H9 (cell line): Measurements from ENCODE around the gene MYO18A. TPM values are rescaled to one million over a fixed set of nuclear protein-coding genes. Genes with fewer than 3 reads are reported as not detected.

Experiments
- DNase-seq: peaks from one replicate; pipeline ENCODE4 v3.0.0-alpha.2; 2017
- H2AFZ ChIP-seq: one replicate; pipeline ENCODE4 v1.6.1; 2013; ENCODE audit warnings: mild to moderate bottlenecking, low read length, control low read depth, moderate library complexity
- H2AK5ac ChIP-seq: 2 replicates; pipeline ENCODE4 v1.6.1; 2013; ENCODE audit warnings: low read length, control low read depth, mixed read lengths; ENCODE audit not compliant: insufficient read length
- H2BK120ac ChIP-seq: one replicate; pipeline ENCODE4 v1.6.1; 2013; ENCODE audit warnings: low read depth, mild to moderate bottlenecking, low read length, control low read depth, inconsistent platforms; ENCODE audit not compliant: poor library complexity, severe bottlenecking
- H2BK12ac ChIP-seq: 2 replicates; pipeline ENCODE4 v1.6.1; 2013; ENCODE audit warnings: low read length, control low read depth, mixed read lengths, low read depth; ENCODE audit not compliant: insufficient read length
- H2BK15ac ChIP-seq: 2 replicates; pipeline ENCODE4 v1.6.1; 2013; ENCODE audit warnings: low read depth, low read length, control low read depth
- H2BK20ac ChIP-seq: one replicate; pipeline ENCODE4 v1.6.1; 2013; ENCODE audit warnings: low read depth, mild to moderate bottlenecking, low read length, control low read depth, inconsistent platforms; ENCODE audit not compliant: poor library complexity, severe bottlenecking
- H2BK5ac ChIP-seq: 2 replicates; pipeline ENCODE4 v1.6.1; 2013; ENCODE audit warnings: low read length, control low read depth, mixed read lengths; ENCODE audit not compliant: insufficient read length
- H3K14ac ChIP-seq: 2 replicates; pipeline ENCODE4 v1.6.1; 2013; ENCODE audit warnings: low read length, control low read depth; ENCODE audit not compliant: insufficient read depth
- H3K18ac ChIP-seq: 2 replicates; pipeline ENCODE4 v1.6.1; 2013; ENCODE audit warnings: low read depth, mild to moderate bottlenecking, mixed read lengths, low read length, control low read depth; ENCODE audit not compliant: insufficient read length
- H3K23ac ChIP-seq: 2 replicates; pipeline ENCODE4 v1.6.1; 2013; ENCODE audit warnings: low read length, control low read depth, mixed read lengths, low read depth; ENCODE audit not compliant: insufficient read length
- H3K23me2 ChIP-seq: 2 replicates; pipeline ENCODE4 v1.6.1; 2013; ENCODE audit warnings: low read depth, mild to moderate bottlenecking, mixed read lengths, low read length, control low read depth; ENCODE audit not compliant: insufficient read length, poor library complexity, severe bottlenecking
- H3K27ac ChIP-seq: 2 replicates; pipeline ENCODE4 v1.5.1; 2013; ENCODE audit warnings: low read length, control low read depth, mixed read lengths, low read depth; ENCODE audit not compliant: insufficient read length
- H3K27me3 ChIP-seq: 2 replicates; pipeline ENCODE4 v1.6.1; 2013; ENCODE audit warnings: low read length, control low read depth, inconsistent platforms; ENCODE audit not compliant: insufficient read depth
- H3K4ac ChIP-seq: 2 replicates; pipeline ENCODE4 v1.6.1; 2013; ENCODE audit warnings: low read depth, mild to moderate bottlenecking, control low read depth, inconsistent platforms, low read length, moderate library complexity
- H3K4me1 ChIP-seq: 2 replicates; pipeline ENCODE4 v1.6.1; 2013; ENCODE audit warnings: low read length, control low read depth, inconsistent platforms; ENCODE audit not compliant: insufficient read depth
- H3K4me2 ChIP-seq: 2 replicates; pipeline ENCODE4 v1.6.1; 2013; ENCODE audit warnings: low read length, control low read depth, mixed read lengths; ENCODE audit not compliant: insufficient read length, insufficient read depth
- H3K56ac ChIP-seq: 2 replicates; pipeline ENCODE4 v1.6.1; 2013; ENCODE audit warnings: low read depth, mild to moderate bottlenecking, mixed read lengths, low read length, control low read depth; ENCODE audit not compliant: insufficient read length
- H3K79me1 ChIP-seq: 2 replicates; pipeline ENCODE4 v1.6.1; 2013; ENCODE audit warnings: low read depth, mild to moderate bottlenecking, moderate library complexity, low read length, control low read depth, inconsistent platforms; ENCODE audit not compliant: insufficient read depth, poor library complexity, severe bottlenecking
- H3K79me2 ChIP-seq: 2 replicates; pipeline ENCODE4 v1.6.1; 2013; ENCODE audit warnings: low read length, control low read depth, inconsistent platforms; ENCODE audit not compliant: insufficient read depth
- H3K9ac ChIP-seq: 2 replicates; pipeline ENCODE4 v1.6.1; 2013; ENCODE audit warnings: low read length, control low read depth, mixed read lengths; ENCODE audit not compliant: insufficient read length; ENCODE audit errors: extremely low read depth
- H3K9me3 ChIP-seq: one replicate; pipeline ENCODE4 v1.6.1; 2013; ENCODE audit warnings: low read depth, low read length, inconsistent platforms; ENCODE audit not compliant: control insufficient read depth
- H3T11ph ChIP-seq: one replicate; pipeline ENCODE4 v1.6.1; 2013; ENCODE audit warnings: mild to moderate bottlenecking, low read length, control low read depth, inconsistent platforms
- H4K20me1 ChIP-seq: one replicate; pipeline ENCODE4 v1.6.1; 2013; ENCODE audit not compliant: control insufficient read depth, insufficient read length, insufficient read depth
- H4K5ac ChIP-seq: 2 replicates; pipeline ENCODE4 v1.6.1; 2013; ENCODE audit warnings: low read depth, mild to moderate bottlenecking, mixed read lengths, low read length, control low read depth; ENCODE audit not compliant: insufficient read length
- H4K8ac ChIP-seq: replicated peaks from 2 replicates; pipeline ENCODE4 v1.6.1; 2013; ENCODE audit warnings: low read length, control low read depth, mixed read lengths, low read depth; ENCODE audit not compliant: insufficient read length
- H4K91ac ChIP-seq: 2 replicates; pipeline ENCODE4 v1.6.1; 2013; ENCODE audit warnings: low read depth, mild to moderate bottlenecking, moderate library complexity, mixed read lengths, low read length, control low read depth; ENCODE audit not compliant: insufficient read length
- H3K27ac Mint-ChIP-seq, 3 experiments: 2 replicates in 2 of 3; 3 replicates in 1 of 3; pipeline ENCODE4 v1.8.0; 2020 to 2021; ENCODE audit warnings: mixed read lengths in 3 of 3, mild to moderate bottlenecking in 1 of 3, moderate library complexity in 1 of 3
- H3K27me3 Mint-ChIP-seq: 2 replicates; pipeline ENCODE4 v1.8.0; 2021; ENCODE audit warnings: low read depth, mild to moderate bottlenecking, moderate library complexity, mixed read lengths
- H3K36me3 Mint-ChIP-seq, 3 experiments: 2 replicates in 2 of 3; 3 replicates in 1 of 3; pipeline ENCODE4 v1.8.0; 2020 to 2021; ENCODE audit warnings: low read depth in 3 of 3, mixed read lengths in 3 of 3; ENCODE audit not compliant: insufficient read depth in 1 of 3
- H3K4me1 Mint-ChIP-seq, 2 experiments: 2 replicates each; pipeline ENCODE4 v1.8.0; 2020; ENCODE audit warnings: mixed read lengths in 2 of 2
- H3K4me3 Mint-ChIP-seq, 2 experiments: 2 replicates in 1 of 2; 3 replicates in 1 of 2; pipeline ENCODE4 v1.8.0; 2020 to 2021; ENCODE audit warnings: mild to moderate bottlenecking in 2 of 2, mixed read lengths in 2 of 2, moderate library complexity in 1 of 2
- H3K9me3 Mint-ChIP-seq, 2 experiments: 2 replicates in 1 of 2; 3 replicates in 1 of 2; pipeline ENCODE4 v1.8.0; 2020; ENCODE audit warnings: mild to moderate bottlenecking in 2 of 2, mixed read lengths in 2 of 2, moderate library complexity in 1 of 2
- WGBS: extraction: QIAGEN DNeasy Blood & Tissue Kit; methylation state at CpG from one replicate; pipeline ENCODE4 v1.1.7; 2013; ENCODE audit warnings: missing lambda C conversion rate, low lambda C conversion rate, mixed read lengths; ENCODE audit not compliant: insufficient read length; ENCODE audit errors: extremely low coverage; 5-methylcytosine and 5-hydroxymethylcytosine counted together
- total RNA-seq: library from RNA; stranded (reverse); gene quantifications from 2 replicates; pipeline ENCODE4 v1.2.1, GENCODE V29; 2021
- TF ChIP-seq, protein P1 (sequence below): fragments of 200-600 bp; sonication (generic); conservative IDR thresholded peaks from 3 replicates; pipeline ENCODE4 v1.8.0; 2021; ENCODE audit warnings: antibody characterized with exemption, mild to moderate bottlenecking

MYO18A gene
- total RNA-seq, 1 experiment from 2014 or later, result 21.6 TPM

DNA sequence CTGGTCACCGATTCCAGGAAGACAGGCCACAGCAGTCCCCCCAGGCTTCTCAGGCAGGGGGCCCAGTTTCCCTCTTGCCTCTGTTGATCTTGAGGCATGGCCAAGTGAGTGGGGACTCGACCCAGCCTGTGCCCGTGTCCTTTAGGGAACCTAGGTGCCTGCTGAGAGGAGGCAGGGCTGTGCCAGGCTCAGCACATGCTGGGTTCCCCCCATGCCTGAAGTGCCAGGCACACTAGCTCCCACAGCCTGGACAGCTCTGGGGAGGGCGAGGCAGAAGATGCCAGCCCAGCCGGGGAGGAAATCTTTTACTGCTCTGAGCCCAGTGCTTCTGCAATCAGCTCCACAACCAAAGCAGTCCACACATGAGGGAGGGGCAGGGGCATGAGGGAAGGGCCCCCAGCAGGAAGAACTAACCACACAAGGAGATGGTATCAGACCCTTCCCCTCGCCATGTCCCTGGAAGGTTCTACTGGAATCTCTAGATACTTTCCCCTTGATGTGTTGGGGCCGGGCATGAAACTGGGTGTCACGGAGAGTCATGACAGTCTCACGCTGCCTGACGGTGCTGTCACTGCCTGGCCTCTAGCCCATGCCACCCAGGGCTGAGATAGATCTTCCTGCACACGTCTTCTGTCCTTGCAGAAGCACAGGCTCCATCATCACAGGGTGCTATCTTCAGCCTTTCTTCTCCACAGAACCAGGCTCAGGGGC is 25.5 kb downstream of the MYO18A start:
- H3K4me3 Mint-ChIP-seq, result no peak overlapping the region
- peak overlapping the region; percentile 38 for H2BK12ac ChIP-seq
- H4K91ac ChIP-seq, result peak overlapping the region; percentile 33
- H2BK5ac ChIP-seq, result peak overlapping the region; percentile 22
- H3T11ph ChIP-seq, result no peak overlapping the region
- H3K4me2 ChIP-seq, result no peak overlapping the region
- H3K79me1 ChIP-seq, result peaks cover 2% of the 10 kb centered on the region
- H4K20me1 ChIP-seq, result peaks cover 3% of the 10 kb centered on the region
- H3K27me3 ChIP-seq, result no peaks in the 10 kb centered on the region
- H2BK20ac ChIP-seq, result no peak overlapping the region
- no peaks in the 10 kb centered on the region for H3K9me3 ChIP-seq
- DNase-seq, result no peak
- H3K18ac ChIP-seq, result peak overlapping the region; percentile 38
- H3K27ac ChIP-seq, result no peak overlapping the region
- H2AFZ ChIP-seq, result no peak overlapping the region
- no peak overlapping the region for H4K8ac ChIP-seq
- no peaks in the 10 kb centered on the region; the same call in 1 of the 2 replicates for H3K27me3 Mint-ChIP-seq
- no peak overlapping the region for H4K5ac ChIP-seq
- no peak overlapping the region for H2AK5ac ChIP-seq
- no peaks in the 10 kb centered on the region for H3K79me2 ChIP-seq
- no CpG with 5 or more reads among the region's 11 CpGs for WGBS
- peaks cover 0 to 2% (median 0%) of the 10 kb centered on the region in 3 experiments; a peak in 2 of 7 replicates for H3K36me3 Mint-ChIP-seq
- H3K4me1 Mint-ChIP-seq, result peaks cover 45 to 52% of the 10 kb centered on the region in 2 experiments
- TF ChIP-seq, protein P1, sequence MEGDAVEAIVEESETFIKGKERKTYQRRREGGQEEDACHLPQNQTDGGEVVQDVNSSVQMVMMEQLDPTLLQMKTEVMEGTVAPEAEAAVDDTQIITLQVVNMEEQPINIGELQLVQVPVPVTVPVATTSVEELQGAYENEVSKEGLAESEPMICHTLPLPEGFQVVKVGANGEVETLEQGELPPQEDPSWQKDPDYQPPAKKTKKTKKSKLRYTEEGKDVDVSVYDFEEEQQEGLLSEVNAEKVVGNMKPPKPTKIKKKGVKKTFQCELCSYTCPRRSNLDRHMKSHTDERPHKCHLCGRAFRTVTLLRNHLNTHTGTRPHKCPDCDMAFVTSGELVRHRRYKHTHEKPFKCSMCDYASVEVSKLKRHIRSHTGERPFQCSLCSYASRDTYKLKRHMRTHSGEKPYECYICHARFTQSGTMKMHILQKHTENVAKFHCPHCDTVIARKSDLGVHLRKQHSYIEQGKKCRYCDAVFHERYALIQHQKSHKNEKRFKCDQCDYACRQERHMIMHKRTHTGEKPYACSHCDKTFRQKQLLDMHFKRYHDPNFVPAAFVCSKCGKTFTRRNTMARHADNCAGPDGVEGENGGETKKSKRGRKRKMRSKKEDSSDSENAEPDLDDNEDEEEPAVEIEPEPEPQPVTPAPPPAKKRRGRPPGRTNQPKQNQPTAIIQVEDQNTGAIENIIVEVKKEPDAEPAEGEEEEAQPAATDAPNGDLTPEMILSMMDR, result no peak
- H3K23ac ChIP-seq, result no peak overlapping the region
- H2BK120ac ChIP-seq, result no peak overlapping the region
- no peak overlapping the region for H3K9ac ChIP-seq
- H3K9me3 Mint-ChIP-seq, result no peaks in the 10 kb centered on the region
- H2BK15ac ChIP-seq, result no peak overlapping the region
- H3K4me1 ChIP-seq, result peaks cover 17% of the 10 kb centered on the region
- no peak overlapping the region for H3K56ac ChIP-seq
- no peak overlapping the region; the same call in 1 of the 2 replicates for H3K14ac ChIP-seq
- H3K4ac ChIP-seq, result no peak overlapping the region; the same call in 1 of the 2 replicates
- peak overlapping the region; percentile 69 to 98 (median 95); a peak in 5 of 7 replicates for H3K27ac Mint-ChIP-seq
- no peaks in the 10 kb centered on the region for H3K23me2 ChIP-seq
